Stimulated activated CD8-positive, alpha-beta memory T cell treated with anti-CD3 and anti-CD28 coated beads, Interleukin-12 subunit alpha, Interleukin-12 subunit beta, amount 100 ng/mL, for 24 hours (primary cell): Measurements from ENCODE around the gene TP53I11.

ENCODE experiments used
- DNase-seq: peaks from one replicate; pipeline ENCODE4 v3.0.0-alpha.2; 2020; ENCODE audit errors: extremely low read depth

Gene TP53I11

DNA sequence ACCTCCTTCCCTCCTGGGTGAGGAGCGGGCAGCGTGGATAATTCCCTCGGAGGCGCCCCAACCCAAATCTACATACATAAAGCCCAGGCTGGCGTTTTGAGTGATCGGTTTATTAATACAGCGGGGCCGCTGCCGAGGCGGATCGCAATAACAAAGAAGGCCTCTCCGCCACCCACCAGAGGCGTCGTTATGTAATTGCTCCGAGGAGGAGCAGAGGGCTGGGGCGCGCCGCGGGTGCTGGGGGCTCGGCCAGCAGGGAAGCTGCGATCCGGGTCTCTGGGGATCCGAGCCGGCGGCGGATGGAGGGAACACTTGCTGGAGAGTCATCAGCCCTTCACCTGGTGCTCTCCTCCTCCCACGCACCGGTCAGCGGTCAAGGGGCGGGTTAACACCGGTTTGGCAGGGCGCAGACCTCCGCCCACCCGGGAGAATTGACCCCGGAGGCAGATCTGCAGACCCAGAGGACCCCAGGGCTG, 6.4 kb upstream of the TP53I11 start:
- no peak for DNase-seq

DNA sequence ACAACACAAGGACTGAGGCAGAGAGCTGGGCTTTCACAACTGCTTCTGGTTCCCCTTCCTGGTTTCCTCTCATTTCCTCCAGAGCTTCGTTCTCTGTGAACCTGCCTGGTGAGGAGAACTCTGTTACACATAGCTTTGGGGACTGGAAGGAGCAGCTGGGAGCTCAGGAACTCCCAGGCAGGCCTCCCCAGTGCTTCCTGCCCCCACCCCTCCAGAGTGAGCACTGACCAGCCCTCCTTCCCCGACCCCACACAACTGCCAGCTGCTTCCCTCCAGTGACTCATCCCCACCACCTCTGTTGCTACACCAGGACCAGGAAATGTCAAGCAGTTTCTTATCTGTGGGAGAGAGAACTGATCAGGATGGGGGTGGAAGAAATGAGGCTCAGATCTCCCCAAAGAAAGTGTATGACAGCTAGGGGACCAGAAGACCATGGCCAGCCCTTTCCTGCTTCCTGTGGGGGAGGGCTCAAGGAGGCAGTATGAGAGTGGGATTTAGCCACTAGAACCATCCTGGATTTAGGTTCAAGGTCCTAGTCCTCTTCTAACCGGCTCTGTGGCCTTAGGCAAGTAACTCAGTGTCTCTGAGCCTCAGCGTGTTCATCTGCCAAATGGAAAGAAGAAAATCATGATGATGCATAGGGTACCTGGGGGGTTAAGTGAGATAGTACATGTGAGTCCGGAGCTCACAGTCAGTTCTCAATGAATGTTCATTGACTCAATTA, 4.5 kb upstream of the TP53I11 start:
- DNase-seq, result no peak

DNA sequence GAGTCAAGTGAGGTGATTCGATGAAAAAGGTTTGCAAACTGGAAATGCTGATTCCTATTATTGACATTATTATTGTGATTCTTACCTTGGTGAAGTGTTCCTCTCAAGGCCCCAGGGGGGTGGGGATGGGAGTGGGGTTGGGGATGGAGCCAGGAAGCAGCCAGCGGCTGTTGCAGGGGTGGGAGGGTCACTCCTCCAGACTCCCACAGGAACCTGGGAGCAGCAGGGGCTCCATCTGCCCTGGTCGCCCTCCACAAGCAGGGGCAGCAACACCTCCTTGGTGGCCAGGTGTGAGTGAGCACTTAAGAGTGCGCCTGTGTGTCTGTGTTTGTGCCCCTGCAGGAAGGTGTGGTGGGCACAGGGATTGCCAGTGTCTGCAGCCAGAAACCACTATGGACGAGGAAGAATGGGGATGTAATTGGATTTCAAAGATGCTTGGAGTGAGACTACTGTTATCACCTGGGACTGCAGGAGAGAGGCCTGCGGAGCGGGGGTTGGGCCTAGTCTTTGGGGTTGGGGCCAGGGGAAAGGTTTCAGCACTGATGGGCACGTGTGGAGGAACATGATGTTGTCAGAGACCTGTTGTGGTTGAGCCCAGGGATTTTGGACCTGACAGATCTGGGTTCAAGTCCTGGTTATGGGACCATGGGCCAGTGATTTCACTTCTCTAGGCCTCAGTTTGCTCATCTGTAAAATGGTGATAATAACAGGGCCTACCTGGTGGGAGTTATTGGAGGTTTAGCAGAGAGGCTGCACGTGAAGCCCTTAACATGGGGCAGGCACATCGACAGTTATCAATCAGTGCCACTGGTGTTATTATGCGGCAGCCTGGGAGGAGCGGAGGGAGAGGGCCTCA, 3.6 kb upstream of the TP53I11 start:
- no peak for DNase-seq

DNA sequence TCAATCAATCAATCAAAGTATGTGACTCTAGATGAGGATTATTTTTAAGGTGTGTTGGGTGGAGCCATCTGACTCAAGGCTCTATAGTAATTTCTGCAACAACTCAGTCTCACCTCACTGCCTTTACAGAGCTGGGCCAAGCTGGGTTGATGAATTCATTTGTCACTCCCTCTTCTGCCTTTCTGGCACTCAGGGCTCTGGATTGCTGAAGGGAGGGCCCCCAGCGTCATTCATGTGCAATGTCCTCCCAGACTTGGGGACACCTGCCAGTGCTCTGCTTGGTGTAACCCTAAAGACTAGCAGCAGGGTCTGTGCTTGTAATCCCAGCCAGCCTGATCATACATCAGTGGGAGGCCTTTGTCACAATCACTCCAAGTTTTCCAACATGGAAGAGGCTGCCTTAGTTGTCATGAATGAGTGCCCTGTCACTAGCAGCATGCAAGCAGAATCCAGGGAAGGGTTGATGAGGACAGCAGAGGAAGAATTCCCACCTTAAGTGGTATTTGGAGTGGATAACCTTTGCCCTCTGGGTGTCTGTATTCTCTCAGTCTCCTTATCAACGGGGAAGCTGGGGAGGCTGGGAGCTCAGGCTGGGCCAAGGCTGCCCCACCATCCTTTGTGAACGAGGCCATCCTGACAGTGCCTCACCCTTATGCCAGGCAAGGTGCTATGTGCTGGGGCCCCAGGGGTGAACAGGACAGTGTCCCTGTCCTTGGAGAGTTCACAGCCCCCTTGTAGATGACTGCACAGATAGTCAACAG, 2.0 kb upstream of the TP53I11 start:
- no peak for DNase-seq

DNA sequence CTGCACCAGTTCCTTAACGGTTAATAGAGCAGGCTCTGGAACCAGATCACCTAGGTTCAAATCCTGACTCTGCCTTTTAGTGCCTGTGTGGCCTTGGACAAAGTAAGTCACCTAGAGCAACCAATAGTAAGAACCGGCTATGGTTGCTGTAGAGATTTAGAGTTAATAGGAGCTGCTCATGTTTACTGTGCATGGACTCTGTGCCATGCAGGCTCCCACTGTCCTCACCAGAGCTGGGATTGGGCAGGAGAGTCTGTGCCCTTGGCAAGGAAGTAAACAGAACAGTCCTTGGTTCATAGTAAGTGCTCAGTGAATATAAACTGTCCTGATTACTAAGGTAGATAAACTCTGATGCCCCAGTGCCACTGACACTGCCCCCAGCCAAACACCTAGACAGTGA, 1.4 kb upstream of the TP53I11 start:
- DNase-seq, result no peak

DNA sequence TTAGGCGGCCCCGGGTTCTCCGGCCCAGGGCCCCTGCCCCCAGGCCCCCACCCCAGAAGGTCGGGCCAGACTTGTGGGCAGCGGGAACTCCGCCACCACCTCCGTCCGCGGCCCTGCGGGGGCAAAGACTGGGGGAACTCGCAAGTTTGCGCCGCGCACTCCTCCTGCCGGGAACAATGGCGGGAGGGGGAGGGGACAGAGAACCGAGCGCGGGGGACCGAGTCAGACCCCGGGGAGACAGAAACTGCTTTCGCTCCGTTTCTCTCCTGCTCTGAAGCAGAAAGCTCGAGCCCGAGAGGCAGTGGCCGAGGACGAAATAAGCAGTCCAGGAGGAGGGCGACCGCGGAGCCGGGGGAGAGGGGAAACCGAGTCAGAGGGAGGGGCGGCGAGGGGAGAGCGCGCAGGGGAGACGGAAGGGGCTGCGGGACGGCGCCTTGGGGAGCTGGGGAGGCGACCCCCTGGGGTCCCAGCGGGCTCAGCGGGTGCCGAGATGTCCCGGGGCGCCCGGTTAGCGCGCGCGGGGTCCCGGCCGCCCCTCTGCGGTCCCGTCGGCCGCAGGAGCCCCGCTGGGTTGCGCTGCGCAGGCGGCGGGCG, 555 bp downstream of the TP53I11 start:
- DNase-seq, result no peak

DNA sequence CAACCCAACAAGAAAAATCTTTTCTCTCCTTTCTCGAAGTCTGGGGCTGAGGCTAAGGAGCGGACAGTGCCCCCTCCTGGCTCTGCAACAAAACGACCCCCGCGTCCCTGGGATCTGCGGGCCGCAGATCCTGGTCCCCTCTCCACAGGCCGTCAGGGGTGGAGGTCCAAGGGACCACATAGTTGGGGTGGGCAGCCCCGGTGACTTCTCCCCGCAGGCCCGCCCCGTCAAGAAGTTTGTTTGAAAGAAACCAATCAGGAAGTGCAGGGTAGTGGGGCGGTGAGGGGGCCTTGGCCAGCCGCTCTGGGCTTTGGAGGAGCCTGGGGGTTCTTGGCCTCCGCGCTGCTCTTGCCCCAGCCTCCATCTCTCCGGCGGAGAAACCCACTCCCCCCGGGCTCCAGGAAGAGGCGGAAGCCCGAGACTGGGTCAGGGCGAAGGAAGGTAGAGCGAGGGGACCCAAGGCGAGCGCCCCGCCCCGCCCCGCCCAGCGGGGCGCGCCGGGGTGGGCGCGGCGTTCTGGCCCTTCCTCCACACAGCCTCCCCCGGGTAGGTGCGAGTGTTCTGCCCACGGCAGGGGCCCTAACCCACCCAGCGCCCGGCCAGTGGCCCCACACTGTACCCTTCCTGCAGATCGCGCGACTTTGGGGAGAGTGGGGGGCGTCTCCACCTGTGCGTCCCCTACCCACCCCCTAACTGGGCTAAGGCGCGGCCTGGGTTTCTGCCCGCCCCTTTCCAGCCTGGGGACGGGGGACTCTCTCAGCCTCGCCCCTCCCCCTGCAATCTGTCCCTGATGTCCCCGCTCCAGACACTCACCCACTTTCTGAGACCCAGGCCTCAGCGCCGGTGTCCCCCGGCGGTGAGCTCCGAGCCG, 1.3 kb downstream of the TP53I11 start:
- DNase-seq, result no peak

DNA sequence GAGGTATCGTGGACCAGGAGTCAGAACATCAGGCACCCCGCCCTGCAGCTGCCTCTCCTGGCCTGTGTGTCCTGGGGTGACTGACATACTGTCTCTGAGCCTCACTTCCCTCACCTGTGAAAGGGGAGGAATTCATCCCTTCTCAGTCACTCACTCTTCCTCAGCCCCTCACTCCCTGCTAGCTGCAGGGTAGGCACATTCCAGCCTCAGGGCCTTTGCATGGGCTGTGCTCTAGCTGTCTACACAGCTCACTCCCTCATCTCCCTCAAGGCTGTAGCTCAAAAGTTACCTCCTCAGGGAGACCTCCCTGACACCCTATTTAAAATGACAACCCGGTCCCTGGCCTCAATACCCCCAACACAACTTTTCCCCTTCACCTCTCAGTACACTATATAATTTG, 2.5 kb downstream of the TP53I11 start:
- DNase-seq, result no peak

DNA sequence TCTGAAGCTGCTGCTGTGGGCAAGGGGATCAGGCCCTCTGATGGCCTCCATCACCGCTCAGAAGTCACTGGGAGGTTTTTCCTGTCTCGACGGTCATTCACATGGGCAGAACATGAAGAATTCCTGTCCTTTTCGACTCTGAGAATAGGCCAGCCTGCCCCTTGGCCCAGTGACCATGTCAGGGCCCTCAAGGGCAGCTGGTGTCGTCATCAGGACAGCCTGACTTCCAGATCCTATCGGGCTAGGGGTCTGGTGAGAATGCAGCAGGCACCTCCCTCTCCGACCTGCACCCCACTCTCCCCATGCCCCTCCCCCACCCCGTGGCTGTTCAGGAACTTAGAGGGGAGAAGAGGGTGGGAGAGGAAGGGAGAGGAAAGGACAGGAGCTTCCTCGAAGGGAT, 3.6 kb downstream of the TP53I11 start:
- DNase-seq, result no peak

DNA sequence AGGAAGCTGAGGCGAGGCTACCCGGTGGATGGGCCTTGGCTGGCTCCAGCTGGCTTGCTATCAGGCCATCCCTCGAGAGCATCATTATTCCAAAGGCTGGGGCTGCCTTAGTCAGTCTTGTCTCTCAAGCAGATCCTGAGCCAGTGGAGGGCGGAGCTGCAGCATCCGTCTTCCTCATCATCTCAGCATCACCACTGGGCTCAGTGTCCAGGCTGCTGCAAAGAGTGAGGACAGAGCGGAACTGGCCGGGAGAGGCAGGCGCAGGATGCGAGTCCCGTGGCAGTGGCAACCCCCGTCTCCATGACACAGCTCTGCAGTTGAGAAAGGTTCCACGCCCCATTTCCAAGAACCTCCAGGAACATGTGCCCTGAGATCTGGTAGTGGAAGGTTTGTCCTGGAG, 4.4 kb downstream of the TP53I11 start:
- no peak for DNase-seq

DNA sequence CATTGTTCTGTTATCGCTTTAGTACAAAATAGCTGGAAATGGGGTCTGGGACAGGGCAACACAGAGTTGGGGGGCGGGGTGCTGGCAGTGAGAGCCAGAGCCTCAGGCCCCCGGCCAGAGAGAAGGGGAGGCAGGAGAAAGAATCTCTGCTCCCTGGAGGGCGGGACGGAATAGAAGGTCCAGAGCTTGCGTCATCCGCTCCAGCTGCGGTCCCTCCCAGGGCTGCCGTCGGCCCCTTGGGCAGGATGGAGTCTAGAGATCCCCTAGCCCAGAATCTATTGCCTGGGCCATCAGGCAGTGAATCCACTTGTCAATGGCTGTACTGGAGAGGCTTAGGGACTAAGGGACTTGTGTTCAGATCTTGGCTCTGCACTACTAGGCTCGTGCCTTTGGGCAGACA, 5.0 kb downstream of the TP53I11 start:
- no peak for DNase-seq

DNA sequence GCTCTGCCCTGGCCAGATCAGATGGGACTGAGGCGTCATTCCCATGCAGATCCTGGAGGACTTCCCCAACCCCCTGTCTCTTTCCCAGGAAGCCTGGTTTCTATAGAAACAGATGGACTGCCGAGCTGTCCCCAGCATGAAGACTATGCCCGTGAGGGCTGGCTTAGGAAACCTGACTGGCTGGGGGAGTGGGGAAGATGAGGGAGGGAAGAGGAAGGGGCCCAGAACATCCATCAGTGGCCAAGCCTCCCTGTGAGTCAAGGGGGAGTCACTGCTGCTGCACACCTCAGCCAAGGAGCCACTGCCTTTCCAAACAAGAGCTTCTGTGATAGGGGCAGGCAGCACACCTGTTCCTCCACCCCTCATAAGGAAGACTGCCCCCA, 5.8 kb downstream of the TP53I11 start:
- no peak for DNase-seq

DNA sequence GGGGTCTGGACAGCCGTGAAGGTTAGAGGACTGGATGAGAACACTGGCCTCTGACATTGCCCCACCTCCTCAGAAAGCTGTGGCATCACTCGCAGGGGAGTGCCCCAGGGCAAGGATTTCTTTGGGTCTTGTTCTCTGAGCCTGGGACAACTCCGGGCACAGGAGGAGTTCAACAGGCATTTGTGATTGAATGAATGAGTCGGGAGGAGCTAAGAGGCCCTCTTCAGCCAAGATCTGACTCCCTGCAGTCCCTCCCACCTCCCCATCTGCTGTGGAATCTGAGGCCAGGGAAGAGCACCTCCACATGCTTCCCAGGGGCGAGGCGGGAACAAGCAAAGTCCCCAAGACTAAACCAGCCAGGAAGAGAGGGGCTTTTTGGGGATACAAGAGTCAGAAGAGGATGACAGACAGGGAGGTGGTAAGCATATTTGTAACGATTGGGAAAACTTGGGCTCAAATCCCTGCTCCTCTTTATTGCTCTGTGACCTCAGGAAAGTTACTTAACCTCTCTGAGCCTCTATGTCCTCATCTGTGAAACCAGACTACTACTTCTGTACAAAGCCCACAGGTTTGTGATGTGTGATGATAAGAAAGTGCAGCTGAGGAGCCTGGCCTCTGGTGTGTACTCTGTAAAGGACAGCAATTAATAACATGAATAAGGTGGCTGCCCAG, 6.4 kb downstream of the TP53I11 start:
- DNase-seq, result no peak

DNA sequence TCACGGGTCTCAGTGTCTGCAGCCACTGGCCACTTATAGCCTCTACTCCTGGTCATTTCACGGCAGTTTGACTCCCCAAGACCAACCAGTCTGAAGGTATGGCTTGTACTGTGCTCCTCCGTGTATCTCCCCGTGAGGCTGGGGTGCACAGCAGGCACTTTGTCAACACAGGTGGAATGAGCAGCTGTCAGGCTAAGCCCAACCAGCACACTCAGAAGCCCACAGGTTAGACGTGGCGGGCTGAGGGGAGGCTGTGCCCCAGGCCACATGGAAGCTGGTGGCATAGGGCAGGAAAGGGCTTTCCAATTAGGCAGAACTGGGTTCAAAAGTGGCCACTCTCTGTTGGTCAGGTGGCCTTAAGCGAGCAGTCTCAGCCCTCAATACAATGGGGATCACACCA, 7.0 kb downstream of the TP53I11 start:
- DNase-seq, result no peak

DNA sequence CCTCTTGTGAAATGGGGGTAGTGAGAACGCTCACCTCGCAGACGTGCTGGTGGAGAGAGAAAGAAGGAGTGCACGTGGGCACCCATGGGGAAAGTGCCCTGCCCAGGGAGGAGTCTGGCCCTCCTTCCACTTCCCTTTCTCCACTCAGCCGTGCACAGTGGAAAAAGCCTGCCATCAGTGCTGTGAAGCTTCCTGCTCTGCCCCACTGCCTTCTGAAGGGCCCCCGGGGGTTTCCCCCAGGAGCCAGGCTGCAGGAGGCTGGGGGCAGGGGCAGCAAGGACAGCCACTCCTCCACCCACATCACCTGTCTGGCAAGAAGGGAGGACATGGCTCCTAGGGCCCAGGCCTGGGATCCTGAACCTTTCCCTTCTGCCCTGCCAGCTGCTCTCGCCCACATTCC, 7.6 kb downstream of the TP53I11 start:
- no peak for DNase-seq

DNA sequence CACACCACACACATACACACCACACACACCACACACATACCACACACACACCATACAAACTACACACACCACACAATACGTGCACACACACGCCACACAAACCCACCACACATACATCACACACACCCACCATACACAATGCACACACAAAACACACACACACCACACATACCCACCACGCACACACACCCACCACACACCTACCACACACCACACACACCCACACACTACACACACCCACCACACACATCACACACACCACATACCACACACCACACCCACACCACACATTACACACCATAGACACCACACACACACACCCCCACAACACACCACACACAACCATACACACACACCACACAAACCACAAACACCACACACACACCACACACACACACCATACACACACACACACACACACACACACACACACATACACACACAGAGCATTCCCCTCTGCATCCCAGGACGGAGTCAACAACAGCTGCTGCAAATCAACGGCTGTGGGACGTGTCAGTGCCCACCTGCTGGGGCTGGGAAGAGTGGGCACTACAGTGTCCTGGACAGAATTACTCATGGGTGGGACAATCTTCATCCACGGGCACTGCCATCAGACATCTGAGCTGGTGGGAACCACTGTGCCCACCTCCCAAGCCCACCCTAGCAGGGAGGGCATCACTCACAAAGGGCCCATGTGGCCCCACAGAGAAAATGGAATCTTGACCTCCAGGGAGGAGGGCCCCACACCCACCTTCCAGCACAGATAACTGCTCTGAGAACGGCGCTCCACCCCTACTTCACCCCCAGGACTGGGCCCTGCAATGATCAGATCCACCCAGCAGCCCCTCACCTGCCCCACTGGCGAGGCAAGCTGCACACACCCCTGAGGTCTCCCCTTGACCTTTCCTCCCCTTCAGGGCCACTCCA, 8.4 kb downstream of the TP53I11 start:
- DNase-seq, result no peak

DNA sequence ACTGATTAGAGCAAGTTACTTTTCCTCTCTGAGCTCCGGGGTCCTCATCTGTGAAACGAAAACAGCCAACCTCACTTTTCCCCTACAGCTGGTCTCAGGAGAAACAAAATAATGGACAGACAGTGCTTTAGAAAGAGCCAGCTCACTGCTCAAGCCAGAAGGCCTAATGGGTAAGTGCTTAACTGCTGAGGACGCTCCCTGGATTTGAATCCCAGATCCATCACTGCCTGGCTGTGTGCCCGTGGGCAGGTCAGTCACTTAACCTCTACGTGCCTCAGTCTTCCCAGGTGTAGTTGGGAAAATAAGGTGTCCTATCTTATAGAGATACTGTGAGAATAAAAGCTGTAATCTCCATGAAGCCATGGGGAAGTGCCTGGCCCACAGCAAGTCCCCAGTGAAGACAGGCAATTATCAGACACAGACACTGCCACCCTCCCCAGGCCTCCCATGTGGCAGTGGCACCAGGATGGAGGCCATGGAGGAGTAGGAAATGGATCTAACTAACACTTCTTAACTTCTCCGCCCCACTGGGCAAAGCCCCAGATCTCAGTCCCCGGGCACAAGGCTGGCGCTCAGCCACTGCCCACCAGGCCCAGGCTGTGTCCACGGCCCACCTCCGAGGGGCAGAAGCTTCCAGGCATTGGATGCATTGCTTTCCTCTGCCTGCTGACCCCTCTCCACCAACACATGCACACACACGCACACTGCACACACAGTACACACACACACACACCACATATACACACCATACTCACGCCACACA, 9.2 kb downstream of the TP53I11 start:
- DNase-seq, result no peak

DNA sequence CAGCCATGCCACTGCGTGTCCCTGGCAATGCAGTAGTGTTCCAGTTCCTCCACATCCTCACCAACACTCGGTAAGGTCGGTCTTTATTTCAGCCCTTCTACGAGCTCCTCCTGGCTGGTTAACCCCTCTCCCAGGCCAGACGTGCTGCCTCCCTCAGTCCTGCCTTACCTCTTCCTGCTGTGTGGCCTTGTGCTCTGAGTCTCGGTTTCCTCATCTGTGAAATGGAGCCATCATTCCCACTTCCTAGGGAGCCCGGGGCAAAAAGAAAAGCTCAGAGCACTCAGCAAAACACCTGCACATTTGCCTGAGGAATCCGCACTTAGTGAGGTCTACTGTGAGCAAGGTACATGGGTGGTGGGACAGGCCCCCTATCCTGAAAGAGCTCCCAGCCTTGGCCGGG, 9.8 kb downstream of the TP53I11 start:
- no peak for DNase-seq

DNA sequence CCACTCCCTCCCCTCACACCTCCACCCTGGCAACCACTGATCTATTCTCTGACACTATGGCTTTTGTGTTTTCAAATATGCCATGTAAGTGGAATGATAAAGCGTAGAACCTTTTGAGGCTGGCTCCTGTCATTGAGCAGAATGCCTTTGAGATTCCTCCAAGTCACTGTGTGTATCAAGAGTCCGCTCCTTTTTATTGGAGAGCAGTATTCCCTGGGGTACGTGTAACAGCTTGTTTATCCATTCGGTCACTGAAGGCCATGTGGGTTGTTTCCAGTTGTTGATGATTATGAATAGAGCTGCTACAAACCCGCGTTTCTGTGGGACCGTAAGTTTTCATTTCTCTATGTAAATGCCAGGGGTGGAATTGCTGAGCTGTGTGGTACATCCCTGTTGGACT, 10.3 kb downstream of the TP53I11 start:
- DNase-seq, result no peak
